Endothelial cell (in vitro differentiated cells): ENCODE measurements around the gene FYCO1. TPM values are rescaled to one million over a fixed set of nuclear protein-coding genes. Genes with fewer than 3 reads are reported as not detected.

Source experiments
- DNase-seq: peaks from one replicate; pipeline ENCODE4 v3.0.0; 2021; ENCODE audit warnings: low spot score
- H3K27ac Mint-ChIP-seq: one replicate; pipeline ENCODE4 v1.8.0; 2021; ENCODE audit warnings: mixed read lengths, inconsistent platforms; ENCODE audit not compliant: unreplicated experiment
- H3K27me3 Mint-ChIP-seq: one replicate; pipeline ENCODE4 v1.8.0; 2021; ENCODE audit warnings: mild to moderate bottlenecking, moderate library complexity, mixed read lengths, inconsistent platforms; ENCODE audit not compliant: unreplicated experiment
- H3K36me3 Mint-ChIP-seq: one replicate; pipeline ENCODE4 v1.8.0; 2021; ENCODE audit warnings: mild to moderate bottlenecking, low read depth, mixed read lengths, inconsistent platforms; ENCODE audit not compliant: unreplicated experiment
- H3K4me1 Mint-ChIP-seq: one replicate; pipeline ENCODE4 v1.8.0; 2021; ENCODE audit warnings: mild to moderate bottlenecking, mixed read lengths, inconsistent platforms; ENCODE audit not compliant: unreplicated experiment
- H3K4me3 Mint-ChIP-seq: one replicate; pipeline ENCODE4 v1.8.0; 2021; ENCODE audit warnings: mild to moderate bottlenecking, mixed read lengths, inconsistent platforms; ENCODE audit not compliant: unreplicated experiment
- H3K9me3 Mint-ChIP-seq: one replicate; pipeline ENCODE4 v1.8.0; 2021; ENCODE audit warnings: mixed read lengths, inconsistent platforms; ENCODE audit not compliant: unreplicated experiment
- CTCF ChIP-seq: fragments of 200-600 bp; sonication (generic); IDR thresholded peaks from one replicate; pipeline ENCODE4 v1.5.0; 2021; ENCODE audit warnings: antibody characterized with exemption; ENCODE audit not compliant: unreplicated experiment
- total RNA-seq: library from RNA; stranded (reverse); fragmentation: NEBNext Ultra II Directional; extraction: Animal tissue kit (Norgen Biotek cat#: 25700); gene quantifications from one replicate; pipeline ENCODE4 v1.2.1, GENCODE V29; 2021; ENCODE audit not compliant: unreplicated experiment

FYCO1 gene
- total RNA-seq, 1 donor from 2014 or later = 13.8 TPM

- H3K27ac Mint-ChIP-seq = no peak overlapping the region
- DNase-seq = no peak
- H3K4me1 Mint-ChIP-seq = peaks cover 6% of the 10 kb centered on the region
- no peaks in the 10 kb centered on the region for H3K9me3 Mint-ChIP-seq
- H3K36me3 Mint-ChIP-seq = peaks cover 10% of the 10 kb centered on the region
- no peaks in the 10 kb centered on the region for H3K27me3 Mint-ChIP-seq
- TF ChIP-seq CTCF = no peak
- no peak overlapping the region for H3K4me3 Mint-ChIP-seq
Measured at GRCh38 chr3:45937206-45938042, 58.2 kb downstream of the FYCO1 start.

- no peaks in the 10 kb centered on the region for H3K9me3 Mint-ChIP-seq
- no peak for TF ChIP-seq CTCF
- H3K27ac Mint-ChIP-seq = no peak overlapping the region
- H3K27me3 Mint-ChIP-seq = no peaks in the 10 kb centered on the region
- no peak overlapping the region for H3K4me3 Mint-ChIP-seq
- H3K4me1 Mint-ChIP-seq = peaks cover 6% of the 10 kb centered on the region
- peaks cover 15% of the 10 kb centered on the region for H3K36me3 Mint-ChIP-seq
- no peak for DNase-seq
Measured at GRCh38 chr3:45936261-45936660, 59.4 kb downstream of the FYCO1 start.

- Mint-ChIP-seq H3K4me1 (peaks cover 3% of the 10 kb centered on the region), H3K27me3 (no peaks in the 10 kb centered on the region), H3K36me3 (peaks cover 19% of the 10 kb centered on the region), H3K9me3 (no peaks in the 10 kb centered on the region), H3K27ac (no peak overlapping the region), H3K4me3 (no peak overlapping the region)
- no peak for DNase-seq
- no peak for TF ChIP-seq CTCF
Measured at GRCh38 chr3:45933591-45933990, 62.0 kb downstream of the FYCO1 start.

GRCh38 chr3:45932112-45932511, 63.5 kb downstream of the FYCO1 start:
- no peak for TF ChIP-seq CTCF
- no peak overlapping the region for H3K4me3 Mint-ChIP-seq
- H3K36me3 Mint-ChIP-seq = peaks cover 31% of the 10 kb centered on the region
- no peaks in the 10 kb centered on the region for H3K9me3 Mint-ChIP-seq
- H3K27me3 Mint-ChIP-seq = no peaks in the 10 kb centered on the region
- H3K4me1 Mint-ChIP-seq = no peaks in the 10 kb centered on the region
- no peak for DNase-seq
- no peak overlapping the region for H3K27ac Mint-ChIP-seq

GRCh38 chr3:45931496-45931895, 64.1 kb downstream of the FYCO1 start:
- no peaks in the 10 kb centered on the region for H3K9me3 Mint-ChIP-seq
- no peaks in the 10 kb centered on the region for H3K4me1 Mint-ChIP-seq
- no peak for TF ChIP-seq CTCF
- H3K27me3 Mint-ChIP-seq = no peaks in the 10 kb centered on the region
- no peak overlapping the region for H3K4me3 Mint-ChIP-seq
- peaks cover 32% of the 10 kb centered on the region for H3K36me3 Mint-ChIP-seq
- H3K27ac Mint-ChIP-seq = no peak overlapping the region
- DNase-seq = no peak
